Trophoblast cell (in vitro differentiated cells and primary cell): ENCODE data around the gene APBB1.
A peak's percentile ranks its signal among the peaks of the same experiment; 100 is the strongest.

Experiments
- DNase-seq, 2 donors: peaks; one replicate each; pipeline ENCODE4 v3.0.0-alpha.2; 2016
- H2AFZ ChIP-seq: 2 replicates; pipeline ENCODE4 v1.6.1; 2013; ENCODE audit warnings: low read length, moderate library complexity, mild to moderate bottlenecking; ENCODE audit not compliant: insufficient read depth, poor library complexity
- H2AK5ac ChIP-seq: 2 replicates; pipeline ENCODE4 v1.6.1; 2013; ENCODE audit warnings: mild to moderate bottlenecking, low read length
- H2BK120ac ChIP-seq: 2 replicates; pipeline ENCODE4 v1.6.1; 2013; ENCODE audit warnings: low read length, mild to moderate bottlenecking, moderate library complexity; ENCODE audit not compliant: insufficient read depth, poor library complexity
- H2BK12ac ChIP-seq: 2 replicates; pipeline ENCODE4 v1.6.1; 2013; ENCODE audit warnings: mild to moderate bottlenecking, low read length, moderate library complexity
- H2BK5ac ChIP-seq: 2 replicates; pipeline ENCODE4 v1.6.1; 2013; ENCODE audit warnings: low read length, low read depth, moderate library complexity, mild to moderate bottlenecking; ENCODE audit not compliant: poor library complexity
- H3K14ac ChIP-seq: 2 replicates; pipeline ENCODE4 v1.6.1; 2013; ENCODE audit warnings: mild to moderate bottlenecking, low read length
- H3K18ac ChIP-seq: 2 replicates; pipeline ENCODE4 v1.6.1; 2013; ENCODE audit warnings: mild to moderate bottlenecking, low read length
- H3K23ac ChIP-seq: 2 replicates; pipeline ENCODE4 v1.6.1; 2013; ENCODE audit warnings: low read length
- H3K27ac ChIP-seq: 2 replicates; pipeline ENCODE4 v1.5.1; 2013; ENCODE audit warnings: low read depth, mild to moderate bottlenecking, inconsistent platforms, low read length, moderate library complexity
- H3K27me3 ChIP-seq: 2 replicates; pipeline ENCODE4 v1.6.1; 2013; ENCODE audit warnings: inconsistent platforms, mild to moderate bottlenecking, low read length, moderate library complexity; ENCODE audit not compliant: insufficient read depth
- H3K36me3 ChIP-seq, 2 experiments: 1 replicate in 1 of 2; 2 replicates in 1 of 2; pipeline ENCODE4 v1.6.1; 2013; ENCODE audit warnings: low read length in 2 of 2, mild to moderate bottlenecking in 2 of 2, moderate library complexity in 1 of 2; ENCODE audit not compliant: insufficient read depth in 2 of 2, control insufficient read depth in 1 of 2
- H3K4ac ChIP-seq: 2 replicates; pipeline ENCODE4 v1.6.1; 2013; ENCODE audit warnings: low read depth, mild to moderate bottlenecking, low read length, moderate library complexity
- H3K4me1 ChIP-seq, 2 experiments: 1 replicate in 1 of 2; 2 replicates in 1 of 2; pipeline ENCODE4 v1.6.1; 2013; ENCODE audit warnings: low read length in 2 of 2, mild to moderate bottlenecking in 2 of 2, moderate library complexity in 1 of 2; ENCODE audit not compliant: insufficient read depth in 2 of 2, control insufficient read depth in 1 of 2
- H3K4me2 ChIP-seq: 2 replicates; pipeline ENCODE4 v1.6.1; 2013; ENCODE audit warnings: inconsistent platforms, mild to moderate bottlenecking, low read length, moderate library complexity
- H3K4me3 ChIP-seq: 2 replicates; pipeline ENCODE4 v1.5.1; 2013; ENCODE audit warnings: mild to moderate bottlenecking, low read depth, low read length, inconsistent platforms
- H3K79me1 ChIP-seq: one replicate; pipeline ENCODE4 v1.6.1; 2013; ENCODE audit warnings: low read length
- H3K79me2 ChIP-seq: 2 replicates; pipeline ENCODE4 v1.6.1; 2013; ENCODE audit warnings: low read length, mild to moderate bottlenecking; ENCODE audit not compliant: control insufficient read depth, insufficient read depth, poor library complexity
- H3K9ac ChIP-seq: 2 replicates; pipeline ENCODE4 v1.6.1; 2013; ENCODE audit warnings: mild to moderate bottlenecking, low read length
- H3K9me3 ChIP-seq: 2 replicates; pipeline ENCODE4 v1.6.1; 2013; ENCODE audit warnings: low read depth, mild to moderate bottlenecking, control low read depth, inconsistent platforms, low read length; ENCODE audit not compliant: insufficient read depth
- H4K12ac ChIP-seq: 2 replicates; pipeline ENCODE4 v1.6.1; 2013; ENCODE audit warnings: low read depth, mild to moderate bottlenecking, low read length, moderate library complexity
- H4K8ac ChIP-seq: 2 replicates; pipeline ENCODE4 v1.6.1; 2013; ENCODE audit warnings: low read depth, mild to moderate bottlenecking, low read length, moderate library complexity
- H4K91ac ChIP-seq: one replicate; pipeline ENCODE4 v1.6.1; 2013; ENCODE audit warnings: low read depth, mild to moderate bottlenecking, low read length, moderate library complexity
- WGBS: extraction: QIAGEN DNeasy Blood & Tissue Kit; methylation state at CpG from one replicate; pipeline ENCODE4 v1.1.7; 2013; ENCODE audit warnings: missing lambda C conversion rate; ENCODE audit not compliant: insufficient read length, insufficient coverage; ENCODE audit errors: extremely low coverage; 5-methylcytosine and 5-hydroxymethylcytosine counted together

The APBB1 gene

GRCh38 chr11:6387811-6388599, 30.9 kb downstream of the APBB1 start:
- no CpG with 5 or more reads among the region's 12 CpGs for WGBS
- H3K4me3 ChIP-seq: no peak overlapping the region

DNA sequence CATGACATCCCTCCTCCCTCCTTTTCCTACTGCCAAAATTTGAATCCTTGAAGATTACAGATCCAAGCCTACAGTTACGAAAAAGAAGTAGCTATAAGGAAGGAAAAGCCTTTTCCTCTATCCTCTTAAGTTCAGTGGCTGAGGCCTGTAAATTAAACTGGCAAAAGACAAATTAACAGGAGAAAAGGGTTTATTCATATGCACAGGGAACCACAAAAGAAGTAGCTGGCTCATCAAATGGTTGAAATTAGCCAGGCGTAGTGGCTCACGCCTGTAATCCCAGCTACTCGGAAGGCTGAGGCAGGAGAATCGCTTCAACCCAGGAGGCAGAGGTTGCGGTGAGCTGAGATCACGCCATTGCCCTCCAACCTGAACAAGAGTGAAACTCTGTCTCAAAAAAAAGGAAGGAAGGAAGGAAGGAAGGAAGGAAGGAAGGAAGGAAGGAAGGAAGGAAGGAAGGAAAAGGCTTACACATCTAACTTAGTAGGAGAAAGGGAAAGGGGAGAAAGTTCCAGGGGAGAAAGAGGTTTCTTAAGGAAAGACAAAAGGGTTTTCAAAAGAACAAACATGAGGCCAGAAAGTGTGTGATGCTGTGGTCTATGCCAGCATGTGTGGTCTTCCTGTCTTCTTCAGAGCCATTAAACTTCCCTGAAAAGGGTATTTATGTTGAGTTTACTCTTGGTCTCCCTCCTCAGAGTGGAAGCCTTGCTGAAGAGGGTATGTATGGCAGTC, 33.7 kb downstream of the APBB1 start:
- no peak overlapping the region for H3K27ac ChIP-seq
- no peaks in the 10 kb centered on the region for H3K36me3 ChIP-seq
- H3K18ac ChIP-seq: no peak overlapping the region
- no peak overlapping the region for H4K12ac ChIP-seq
- no peak for DNase-seq
- H3K79me1 ChIP-seq: peaks cover 4% of the 10 kb centered on the region
- no peak overlapping the region for H2AK5ac ChIP-seq
- H4K91ac ChIP-seq: no peak overlapping the region
- H3K9ac ChIP-seq: no peak overlapping the region
- H4K8ac ChIP-seq: no peak overlapping the region
- no peak overlapping the region for H3K23ac ChIP-seq
- no peak overlapping the region for H2BK12ac ChIP-seq
- H3K4ac ChIP-seq: no peak overlapping the region
- H2BK5ac ChIP-seq: no peak overlapping the region
- no peak overlapping the region for H2BK120ac ChIP-seq
- no peaks in the 10 kb centered on the region for H3K79me2 ChIP-seq
- no peak overlapping the region for H3K4me3 ChIP-seq
- no peaks in the 10 kb centered on the region for H3K9me3 ChIP-seq
- WGBS: no CpG with 5 or more reads among the region's 7 CpGs
- H2AFZ ChIP-seq: no peak overlapping the region
- H3K4me1 ChIP-seq: no peaks in the 10 kb centered on the region
- no peak overlapping the region for H3K4me2 ChIP-seq
- H3K14ac ChIP-seq: no peak overlapping the region
- H3K27me3 ChIP-seq: no peaks in the 10 kb centered on the region

More at GRCh38 chr11:6387811-6388599, 30.9 kb downstream of the APBB1 start:
- no peak overlapping the region for H4K12ac ChIP-seq
- H4K8ac ChIP-seq: no peak overlapping the region
- H3K36me3 ChIP-seq: peaks cover 0 to 4% of the 10 kb centered on the region in 2 experiments
- H4K91ac ChIP-seq: no peak overlapping the region
- no peak overlapping the region for H2AK5ac ChIP-seq
- H3K23ac ChIP-seq: no peak overlapping the region
- no peaks in the 10 kb centered on the region for H3K27me3 ChIP-seq
- no peak overlapping the region for H2BK5ac ChIP-seq
- peak in 1 of 2 donors; percentile 59 for DNase-seq
- peaks cover 6% of the 10 kb centered on the region for H3K79me1 ChIP-seq
- peaks cover 2% of the 10 kb centered on the region for H3K79me2 ChIP-seq
- H2BK12ac ChIP-seq: no peak overlapping the region
- H3K9ac ChIP-seq: no peak overlapping the region
- H3K14ac ChIP-seq: no peak overlapping the region
- no peak overlapping the region for H3K4me2 ChIP-seq
- no peak overlapping the region for H2AFZ ChIP-seq
- no peak overlapping the region for H3K27ac ChIP-seq
- no peak overlapping the region for H2BK120ac ChIP-seq
- peaks cover 5 to 8% of the 10 kb centered on the region in 2 experiments for H3K4me1 ChIP-seq
- no peak overlapping the region for H3K18ac ChIP-seq
- H3K4ac ChIP-seq: no peak overlapping the region
- H3K9me3 ChIP-seq: peaks cover 2% of the 10 kb centered on the region

GRCh38 chr11:6378640-6378989, 40.3 kb downstream of the APBB1 start:
- Histone ChIP-seq H3K27ac (no peak overlapping the region), H2AK5ac (no peak overlapping the region), H3K79me1 (no peaks in the 10 kb centered on the region), H3K18ac (no peak overlapping the region), H3K79me2 (no peaks in the 10 kb centered on the region), H2AFZ (no peak overlapping the region), H2BK120ac (no peak overlapping the region), H3K14ac (no peak overlapping the region), H2BK5ac (no peak overlapping the region), H3K27me3 (no peaks in the 10 kb centered on the region), H3K9ac (no peak overlapping the region), H3K23ac (no peak overlapping the region), H4K12ac (no peak overlapping the region), H3K36me3 (no peaks in the 10 kb centered on the region), H2BK12ac (no peak overlapping the region), H3K4me1 (no peaks in the 10 kb centered on the region), H3K9me3 (no peaks in the 10 kb centered on the region), H3K4ac (no peak overlapping the region), H3K4me3 (no peak overlapping the region), H4K91ac (no peak overlapping the region), H3K4me2 (no peak overlapping the region), H4K8ac (no peak overlapping the region)
- no peak for DNase-seq
- no CpG with 5 or more reads among the region's 5 CpGs for WGBS

- H3K27ac ChIP-seq: no peak overlapping the region
- H3K4me1 ChIP-seq: no peaks in the 10 kb centered on the region
- no peak overlapping the region for H2AK5ac ChIP-seq
- H3K79me1 ChIP-seq: no peaks in the 10 kb centered on the region
- DNase-seq: no peak
- no peak overlapping the region for H2BK12ac ChIP-seq
- H3K4me2 ChIP-seq: no peak overlapping the region
- WGBS: no CpG with 5 or more reads among the region's 4 CpGs
- H3K79me2 ChIP-seq: no peaks in the 10 kb centered on the region
- H3K23ac ChIP-seq: no peak overlapping the region
- no peak overlapping the region for H3K4me3 ChIP-seq
- no peak overlapping the region for H2AFZ ChIP-seq
- no peak overlapping the region for H2BK120ac ChIP-seq
- H3K9me3 ChIP-seq: no peaks in the 10 kb centered on the region
- no peak overlapping the region for H3K9ac ChIP-seq
- no peak overlapping the region for H4K8ac ChIP-seq
- no peak overlapping the region for H2BK5ac ChIP-seq
- no peak overlapping the region for H4K91ac ChIP-seq
- H4K12ac ChIP-seq: no peak overlapping the region
- H3K36me3 ChIP-seq: no peaks in the 10 kb centered on the region
- H3K14ac ChIP-seq: no peak overlapping the region
- H3K27me3 ChIP-seq: no peaks in the 10 kb centered on the region
- H3K18ac ChIP-seq: no peak overlapping the region
- H3K4ac ChIP-seq: no peak overlapping the region
These were observed 40.8 kb downstream of the APBB1 start for GRCh38 chr11:6377902-6378639.
